Omental fat pad (tissue), 4 donors: ENCODE measurements around the gene MYH9. TPM values are rescaled to one million over a fixed set of nuclear protein-coding genes. Genes with fewer than 3 reads are reported as not detected.

Source experiments
- ATAC-seq: fragments of 150-250 bp; one replicate; pipeline ENCODE4 v1.9.1; 2016; ENCODE audit warnings: mild to moderate bottlenecking, moderate library complexity; ENCODE audit not compliant: low FRiP score
- DNase-seq: peaks from one replicate; pipeline ENCODE4 v3.0.0-alpha.2; 2019; ENCODE audit warnings: low spot score
- total RNA-seq, 4 donors: library from RNA; depleted of rRNA; stranded (reverse); fragments of >200 nt; gene quantifications; one replicate each; pipeline ENCODE4 v1.1.0, GENCODE V29; 2016
- TF ChIP-seq, protein P1 (sequence below), 3 donors: fragments of 450-650 bp; IDR thresholded peaks; one replicate each; pipeline ENCODE4 v1.5.1; 2016 to 2017; ENCODE audit warnings: antibody characterized with exemption in 3 of 3, mild to moderate bottlenecking in 3 of 3, moderate library complexity in 2 of 3

The MYH9 gene
- total RNA-seq, 4 donors from 2014 or later = 225 to 463 (median 370) TPM

DNA sequence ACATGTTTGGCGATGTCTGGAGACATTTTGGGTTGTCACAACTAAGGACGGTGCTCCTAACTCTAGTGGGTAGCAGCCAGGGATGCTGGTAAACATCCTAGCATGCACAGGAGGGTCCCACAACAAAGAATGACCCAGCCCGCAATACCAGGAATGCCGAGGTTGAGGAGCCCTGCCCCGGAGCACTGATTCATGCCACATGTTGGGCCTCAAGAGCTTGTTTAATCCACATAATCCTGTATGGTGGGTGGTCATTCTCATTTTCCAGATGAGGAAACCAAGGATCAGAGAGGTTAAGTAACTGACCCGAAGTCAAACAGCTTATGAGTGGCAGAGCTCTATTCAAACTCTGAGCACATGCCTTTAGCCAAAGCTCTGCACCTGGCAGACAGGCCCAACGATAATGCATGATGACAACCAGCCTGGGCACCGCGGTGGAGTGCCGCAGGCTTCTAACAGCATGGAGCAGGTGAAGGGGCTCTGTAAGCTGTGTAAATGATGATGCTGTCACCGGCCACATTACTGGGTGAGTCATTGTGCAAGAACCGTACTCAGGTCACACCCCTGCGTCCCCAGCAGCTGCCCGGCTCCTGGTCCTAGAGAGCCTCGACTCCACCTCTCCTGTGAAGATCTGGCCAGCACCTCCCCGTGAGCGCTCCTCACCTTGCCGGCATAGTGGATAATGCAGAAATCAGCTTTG is 76.2 kb downstream of the MYH9 start:
- DNase-seq = no peak
- no peak for ATAC-seq
- TF ChIP-seq, protein P1, sequence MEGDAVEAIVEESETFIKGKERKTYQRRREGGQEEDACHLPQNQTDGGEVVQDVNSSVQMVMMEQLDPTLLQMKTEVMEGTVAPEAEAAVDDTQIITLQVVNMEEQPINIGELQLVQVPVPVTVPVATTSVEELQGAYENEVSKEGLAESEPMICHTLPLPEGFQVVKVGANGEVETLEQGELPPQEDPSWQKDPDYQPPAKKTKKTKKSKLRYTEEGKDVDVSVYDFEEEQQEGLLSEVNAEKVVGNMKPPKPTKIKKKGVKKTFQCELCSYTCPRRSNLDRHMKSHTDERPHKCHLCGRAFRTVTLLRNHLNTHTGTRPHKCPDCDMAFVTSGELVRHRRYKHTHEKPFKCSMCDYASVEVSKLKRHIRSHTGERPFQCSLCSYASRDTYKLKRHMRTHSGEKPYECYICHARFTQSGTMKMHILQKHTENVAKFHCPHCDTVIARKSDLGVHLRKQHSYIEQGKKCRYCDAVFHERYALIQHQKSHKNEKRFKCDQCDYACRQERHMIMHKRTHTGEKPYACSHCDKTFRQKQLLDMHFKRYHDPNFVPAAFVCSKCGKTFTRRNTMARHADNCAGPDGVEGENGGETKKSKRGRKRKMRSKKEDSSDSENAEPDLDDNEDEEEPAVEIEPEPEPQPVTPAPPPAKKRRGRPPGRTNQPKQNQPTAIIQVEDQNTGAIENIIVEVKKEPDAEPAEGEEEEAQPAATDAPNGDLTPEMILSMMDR (IDR thresholded peaks at IDR 0.05) = no peak

DNA sequence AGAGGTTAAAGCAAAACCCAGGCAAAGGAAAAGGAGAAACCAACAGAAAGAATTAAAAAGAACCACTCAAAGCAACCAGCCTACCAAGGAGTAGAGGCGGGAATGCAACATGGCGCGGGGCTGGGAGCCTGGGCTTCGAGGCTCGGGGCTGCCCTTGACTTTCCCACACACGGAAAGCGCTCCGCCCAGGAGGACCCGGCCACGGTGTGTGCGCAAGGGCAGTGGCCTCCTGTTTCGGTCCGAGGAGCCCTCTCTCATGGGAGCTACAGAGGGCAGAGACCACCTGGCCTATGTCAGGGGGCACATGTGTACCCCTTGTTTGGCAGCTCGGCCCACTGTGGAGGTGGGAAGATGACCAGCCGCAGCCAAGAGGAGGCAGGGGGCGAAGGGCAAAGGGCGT is 78.9 kb downstream of the MYH9 start:
- TF ChIP-seq, protein P1 (IDR thresholded peaks at IDR 0.05) = no peak
- DNase-seq (no peak), ATAC-seq (no peak)

DNA sequence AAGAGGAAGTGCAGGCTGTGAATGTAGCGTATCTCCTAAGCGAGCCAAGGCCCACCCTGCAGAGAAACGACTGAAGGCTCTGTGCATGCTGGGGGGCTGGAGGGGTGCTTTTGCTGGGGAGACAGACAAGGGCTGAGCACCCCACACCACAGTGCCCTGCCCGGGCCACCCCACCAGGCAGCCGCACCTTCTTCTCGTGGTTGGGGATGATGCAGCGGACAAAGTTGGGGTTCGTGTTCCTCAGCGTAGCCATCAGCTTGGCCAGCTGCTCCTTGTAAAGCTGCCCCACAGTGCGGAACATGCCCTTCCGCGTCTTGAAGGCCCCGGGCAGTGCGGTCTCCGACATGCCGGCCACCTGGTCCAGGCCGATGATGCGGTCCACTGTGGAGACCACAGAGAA is 81.5 kb downstream of the MYH9 start:
- ATAC-seq (no peak), DNase-seq (no peak)
- TF ChIP-seq, protein P1 (IDR thresholded peaks at IDR 0.05) = no peak

DNA sequence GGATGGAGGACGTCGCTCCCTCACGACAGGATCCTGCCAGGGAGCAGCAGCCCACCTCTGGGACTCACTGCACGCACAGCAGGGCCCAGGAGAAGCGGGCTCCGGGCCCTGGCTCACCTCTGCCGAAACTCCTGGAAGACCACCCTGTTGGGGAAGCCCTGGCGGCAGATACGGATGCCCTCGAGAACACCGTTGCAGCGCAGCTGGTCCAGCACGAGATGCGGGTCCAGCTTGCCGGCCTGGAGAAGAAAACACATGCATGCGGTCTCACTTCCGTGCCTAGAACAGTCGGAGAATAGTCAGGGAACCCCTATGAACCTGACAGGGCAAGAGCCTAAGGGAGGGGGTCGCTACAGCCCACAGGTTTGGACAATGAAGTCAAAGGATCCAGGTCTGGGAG is 82.0 kb downstream of the MYH9 start:
- DNase-seq (no peak), ATAC-seq (no peak)
- TF ChIP-seq, protein P1 (IDR thresholded peaks at IDR 0.05) = no peak

DNA sequence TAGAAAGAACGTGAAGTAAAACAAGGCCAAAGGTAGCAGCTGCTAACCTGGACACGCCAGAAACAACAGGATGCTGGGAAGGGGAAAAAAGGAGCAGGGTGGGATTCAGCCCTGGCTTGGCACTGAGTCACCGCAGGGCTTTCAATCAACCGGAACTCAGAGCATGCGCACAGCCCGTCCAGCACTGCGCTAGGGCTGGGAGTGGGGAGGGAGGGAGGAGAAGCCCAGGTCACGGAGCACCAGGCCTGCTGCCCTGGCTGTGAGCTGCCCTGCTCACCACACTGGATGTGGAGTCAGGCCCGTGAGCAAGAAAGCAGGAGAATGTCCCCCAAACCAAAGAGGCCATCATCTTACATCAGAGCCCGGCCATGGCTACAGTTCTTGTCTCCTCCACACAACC is 83.3 kb downstream of the MYH9 start:
- TF ChIP-seq, protein P1 (IDR thresholded peaks at IDR 0.05) = no peak
- DNase-seq (no peak), ATAC-seq (no peak)

DNA sequence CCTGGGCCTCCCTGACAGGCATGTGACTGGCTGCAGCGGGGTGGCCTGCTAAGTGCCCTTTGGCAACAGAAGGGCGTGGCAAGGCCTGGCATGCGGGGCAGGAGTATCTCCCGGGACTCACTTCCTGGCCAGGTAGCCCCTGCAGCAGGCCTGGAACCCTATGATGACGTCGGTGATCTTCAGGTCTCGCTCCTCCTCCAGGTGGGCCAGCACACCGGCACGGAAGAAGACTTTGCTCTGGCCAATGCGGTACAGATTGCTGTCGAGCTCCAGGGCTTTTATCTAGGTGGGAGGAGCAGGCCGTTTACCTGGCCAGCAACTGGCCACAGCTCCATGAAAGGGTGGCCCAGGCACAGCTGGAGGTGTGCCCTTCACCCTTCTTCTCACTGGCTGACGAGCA is 83.9 kb downstream of the MYH9 start:
- TF ChIP-seq, protein P1 (IDR thresholded peaks at IDR 0.05) = no peak
- DNase-seq = no peak
- ATAC-seq = no peak

DNA sequence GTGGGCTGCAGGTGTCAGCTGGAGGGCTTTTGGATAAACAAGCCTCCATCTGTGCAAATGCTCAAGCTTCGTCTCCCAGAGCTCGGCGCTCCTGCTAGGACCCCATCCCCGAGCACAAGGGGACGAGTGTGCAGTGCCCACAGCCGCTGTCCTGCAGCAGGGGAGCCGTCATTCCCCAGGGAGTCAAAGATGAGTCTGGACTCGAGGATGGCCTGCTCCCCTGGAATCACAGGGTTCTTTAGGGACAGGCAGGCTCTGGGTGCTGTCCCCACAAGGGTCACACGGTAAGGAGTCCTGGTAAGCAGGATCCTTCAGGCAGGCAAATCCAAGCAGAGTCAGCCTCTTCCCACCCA is 84.7 kb downstream of the MYH9 start:
- DNase-seq (no peak), ATAC-seq (no peak)
- TF ChIP-seq, protein P1 (IDR thresholded peaks at IDR 0.05) = no peak
